BJ (cell line): ENCODE data around the gene L1CAM. TPM values are rescaled to one million over a fixed set of nuclear protein-coding genes. Genes with fewer than 3 reads are reported as not detected.
A peak's percentile ranks its signal among the peaks of the same experiment; 100 is the strongest.

Experiments
- CTCF ChIA-PET: fragments of 350-600 bp; formaldehyde crosslinking; extraction: SDS; loops from one replicate; lab custom pipeline; 2021; ENCODE audit warnings: antibody characterized with exemption, inconsistent platforms; lab: Yijun Ruan, JAX
- POLR2A ChIA-PET: fragments of 300-600 bp; sonication (Branson Sonifier 250); formaldehyde crosslinking; extraction: SDS; loops from one replicate; lab custom pipeline; 2021; ENCODE audit warnings: antibody characterized with exemption; lab: Charles Lee
- DNase-seq: peaks from one replicate; pipeline ENCODE4 v3.0.0-alpha.2; 2011; ENCODE audit warnings: low read depth
- H3K27me3 ChIP-seq: 2 replicates; pipeline ENCODE4 v1.6.0; 2011; ENCODE audit warnings: low read length; ENCODE audit not compliant: control insufficient read depth, insufficient read depth
- H3K36me3 ChIP-seq: 2 replicates; pipeline ENCODE4 v1.5.1; 2011; ENCODE audit warnings: low read length; ENCODE audit not compliant: control insufficient read depth, insufficient read depth
- H3K4me3 ChIP-seq: 2 replicates; pipeline ENCODE4 v1.5.1; 2011; ENCODE audit warnings: low read depth, mild to moderate bottlenecking, control low read depth, low read length
- CTCF ChIP-seq: IDR thresholded peaks from 2 replicates; pipeline ENCODE4 v1.5.1; 2011; ENCODE audit warnings: low read depth, mild to moderate bottlenecking, control low read depth, inconsistent platforms, low read length, moderate library complexity; ENCODE audit not compliant: insufficient read depth
- polyA plus RNA-seq: library from polyadenylated mRNA; depleted of rRNA; stranded (reverse); fragments of >200 nt; gene quantifications from 2 replicates; pipeline ENCODE4 v1.2.3, GENCODE V29; 2011

The L1CAM gene
- polyA plus RNA-seq, 1 experiment, result 62.0 TPM

- no peak for DNase-seq
- TF ChIP-seq CTCF, result peak; percentile 30
- Histone ChIP-seq H3K36me3 (no peaks in the 10 kb centered on the region), H3K4me3 (no peak overlapping the region), H3K27me3 (no peaks in the 10 kb centered on the region)
- ChIA-PET CTCF (interaction anchor here (1.9 to 3.2 kb wide), 2 partner anchors 23 to 160 kb away, joined by 6 to 23 read pairs; partner anchors contain the start of gene PLXNB3), POLR2A (no interaction called here)
Measured at GRCh38 chrX:153924149-153924861, 38.3 kb upstream of the L1CAM start.

DNA sequence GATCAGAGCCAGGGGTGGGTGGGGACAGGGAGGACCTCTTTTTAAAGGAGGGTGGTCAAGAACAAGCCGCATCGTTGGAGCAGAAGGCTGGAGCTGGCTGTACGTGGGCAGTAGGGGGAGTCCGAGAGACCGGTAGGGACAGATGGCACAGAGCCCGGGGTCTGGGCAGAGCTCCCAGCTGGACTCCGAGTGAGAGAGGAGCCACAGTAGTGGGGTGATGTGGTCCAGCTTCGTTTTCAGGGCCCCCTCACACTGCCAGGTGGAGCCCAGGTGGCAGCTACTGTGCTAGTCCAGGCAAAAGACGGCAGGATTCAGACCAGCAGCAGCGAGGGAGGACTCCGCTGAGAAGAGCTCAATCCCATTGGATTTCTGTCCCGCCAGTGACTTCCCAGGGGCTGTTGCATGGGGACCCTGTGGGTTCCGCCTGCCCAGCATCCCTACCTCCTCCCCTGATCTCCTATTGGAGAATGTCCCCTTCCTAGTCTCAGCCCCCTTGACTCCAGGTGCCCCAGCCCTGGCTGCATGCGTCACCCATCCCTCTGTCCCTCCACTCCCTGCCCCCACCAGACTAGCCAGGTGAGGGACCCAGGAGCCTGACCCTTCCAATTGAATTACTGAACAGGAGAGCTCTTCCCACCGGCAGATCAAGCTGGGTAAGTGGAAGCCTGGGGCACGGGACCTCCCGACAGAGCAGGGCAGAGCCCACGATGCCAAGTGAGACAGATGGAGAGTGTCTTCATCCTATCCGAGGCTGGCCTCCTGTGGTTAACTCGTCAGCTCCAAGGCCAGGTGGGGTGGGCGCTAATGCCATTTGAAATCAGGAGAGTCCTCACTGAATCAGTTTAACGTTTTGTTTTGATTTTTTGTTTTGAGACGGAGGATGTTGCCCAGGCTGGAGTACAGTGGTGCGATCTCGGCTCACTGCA is 37.2 kb upstream of the L1CAM start:
- POLR2A ChIA-PET, result no interaction called here
- peak; percentile 73 for TF ChIP-seq CTCF

DNA sequence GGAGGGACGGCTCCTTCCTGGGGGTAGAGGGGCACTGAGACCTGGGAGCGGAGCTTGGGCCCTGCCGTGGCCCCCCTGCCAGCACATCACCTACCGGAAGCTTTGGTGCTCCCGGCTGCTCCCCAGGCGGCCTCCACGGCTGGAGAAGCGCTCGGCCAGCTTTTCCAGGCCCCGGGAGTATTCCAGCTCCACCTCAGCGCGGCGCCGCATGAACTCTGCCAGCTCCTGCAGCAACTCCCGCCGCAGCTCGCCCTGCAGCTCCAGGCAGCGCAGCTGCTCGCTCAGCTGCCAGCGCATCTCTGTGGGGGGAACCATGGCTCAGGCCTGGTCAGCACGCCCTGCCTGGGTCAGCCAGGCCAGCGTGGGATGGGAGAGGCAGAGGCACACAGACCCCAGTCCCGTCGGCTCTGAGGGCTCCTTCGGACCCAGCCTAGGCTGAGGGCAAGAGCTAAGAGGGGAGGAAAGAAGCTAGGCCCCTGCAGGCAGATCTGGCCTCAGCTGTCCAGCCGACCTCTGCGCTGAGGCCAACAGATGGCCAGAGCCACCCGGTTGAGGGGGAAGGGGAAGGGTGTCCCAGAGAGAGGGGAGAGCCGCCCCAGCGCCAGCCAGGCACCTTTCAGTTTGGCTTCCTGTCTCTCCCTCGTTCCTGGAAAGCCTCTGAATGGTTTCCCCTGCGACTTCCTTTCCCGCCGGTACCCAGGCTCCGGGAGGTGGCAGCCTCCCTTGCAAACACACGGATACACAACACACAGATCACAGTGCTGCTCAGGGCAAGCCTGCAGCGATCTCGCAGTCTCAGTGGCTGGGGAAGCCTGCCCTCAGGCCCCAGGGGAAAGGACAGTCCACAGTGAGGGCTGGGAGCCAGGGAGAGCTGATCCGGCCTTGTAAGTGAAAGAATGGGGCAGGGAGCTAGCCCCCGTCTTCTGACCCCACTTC is 35.8 kb upstream of the L1CAM start:
- POLR2A ChIA-PET, result no interaction called here
- Histone ChIP-seq H3K27me3 (no peaks in the 10 kb centered on the region), H3K36me3 (no peaks in the 10 kb centered on the region), H3K4me3 (no peak overlapping the region)
- DNase-seq, result no peak
- CTCF ChIA-PET, result interaction anchor here (0.6 to 2.4 kb wide), 7 partner anchors 11 to 157 kb away, joined by 3 to 26 read pairs (median 5); partner anchors contain the start of gene PLXNB3
- no peak for TF ChIP-seq CTCF

More for the DNA sequence above, 37.2 kb upstream of the L1CAM start:
- no peak overlapping the region for H3K4me3 ChIP-seq
- H3K36me3 ChIP-seq, result no peaks in the 10 kb centered on the region
- H3K27me3 ChIP-seq, result no peaks in the 10 kb centered on the region
- DNase-seq, result no peak
- CTCF ChIA-PET, result interaction anchor here (1.0 to 3.2 kb wide), 9 partner anchors 12 to 159 kb away, joined by 3 to 26 read pairs (median 6); partner anchors contain the start of gene PLXNB3

DNA sequence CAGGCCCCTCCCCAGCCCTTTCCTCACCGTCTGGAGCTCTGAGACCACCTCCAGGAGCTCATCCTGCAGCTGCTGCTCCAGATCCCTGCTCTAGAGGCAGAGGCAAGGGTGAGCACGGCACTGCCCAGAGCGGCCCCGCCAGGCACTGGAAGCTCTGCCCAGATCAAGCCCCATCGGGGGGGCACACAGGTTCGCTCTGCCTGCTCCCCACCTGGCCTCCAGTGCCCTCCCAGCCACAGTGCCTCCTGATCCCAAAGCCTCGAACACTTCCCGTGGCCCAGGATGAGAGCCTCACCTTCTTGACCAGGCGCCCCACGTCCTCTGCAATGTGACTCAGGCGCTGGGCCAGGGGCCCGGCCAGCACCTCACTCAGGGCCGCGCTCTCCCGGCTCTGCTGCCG is 35.1 kb upstream of the L1CAM start:
- no peak for DNase-seq
- POLR2A ChIA-PET, result no interaction called here
- TF ChIP-seq CTCF, result no peak
- H3K27me3 ChIP-seq, result no peaks in the 10 kb centered on the region
- CTCF ChIA-PET, result interaction anchor here (0.6 to 2.4 kb wide), 3 partner anchors 10 to 157 kb away, joined by 3 to 26 read pairs (median 4); partner anchors contain the start of gene PLXNB3
- H3K4me3 ChIP-seq, result no peak overlapping the region
- no peaks in the 10 kb centered on the region for H3K36me3 ChIP-seq
